H9 (cell line): Measurements from ENCODE around the gene DSTN. TPM values are rescaled to one million over a fixed set of nuclear protein-coding genes. Genes with fewer than 3 reads are reported as not detected.
A peak's percentile ranks its signal among the peaks of the same experiment; 100 is the strongest.

Experiments used
- DNase-seq: peaks from one replicate; pipeline ENCODE4 v3.0.0-alpha.2; 2017
- H2AFZ ChIP-seq: one replicate; pipeline ENCODE4 v1.6.1; 2013; ENCODE audit warnings: mild to moderate bottlenecking, low read length, control low read depth, moderate library complexity
- H2AK5ac ChIP-seq: 2 replicates; pipeline ENCODE4 v1.6.1; 2013; ENCODE audit warnings: low read length, control low read depth, mixed read lengths; ENCODE audit not compliant: insufficient read length
- H2BK120ac ChIP-seq: one replicate; pipeline ENCODE4 v1.6.1; 2013; ENCODE audit warnings: low read depth, mild to moderate bottlenecking, low read length, control low read depth, inconsistent platforms; ENCODE audit not compliant: poor library complexity, severe bottlenecking
- H2BK12ac ChIP-seq: 2 replicates; pipeline ENCODE4 v1.6.1; 2013; ENCODE audit warnings: low read length, control low read depth, mixed read lengths, low read depth; ENCODE audit not compliant: insufficient read length
- H2BK15ac ChIP-seq: 2 replicates; pipeline ENCODE4 v1.6.1; 2013; ENCODE audit warnings: low read depth, low read length, control low read depth
- H2BK20ac ChIP-seq: one replicate; pipeline ENCODE4 v1.6.1; 2013; ENCODE audit warnings: low read depth, mild to moderate bottlenecking, low read length, control low read depth, inconsistent platforms; ENCODE audit not compliant: poor library complexity, severe bottlenecking
- H2BK5ac ChIP-seq: 2 replicates; pipeline ENCODE4 v1.6.1; 2013; ENCODE audit warnings: low read length, control low read depth, mixed read lengths; ENCODE audit not compliant: insufficient read length
- H3K14ac ChIP-seq: 2 replicates; pipeline ENCODE4 v1.6.1; 2013; ENCODE audit warnings: low read length, control low read depth; ENCODE audit not compliant: insufficient read depth
- H3K18ac ChIP-seq: 2 replicates; pipeline ENCODE4 v1.6.1; 2013; ENCODE audit warnings: low read depth, mild to moderate bottlenecking, mixed read lengths, low read length, control low read depth; ENCODE audit not compliant: insufficient read length
- H3K23ac ChIP-seq: 2 replicates; pipeline ENCODE4 v1.6.1; 2013; ENCODE audit warnings: low read length, control low read depth, mixed read lengths, low read depth; ENCODE audit not compliant: insufficient read length
- H3K23me2 ChIP-seq: 2 replicates; pipeline ENCODE4 v1.6.1; 2013; ENCODE audit warnings: low read depth, mild to moderate bottlenecking, mixed read lengths, low read length, control low read depth; ENCODE audit not compliant: insufficient read length, poor library complexity, severe bottlenecking
- H3K27ac ChIP-seq: 2 replicates; pipeline ENCODE4 v1.5.1; 2013; ENCODE audit warnings: low read length, control low read depth, mixed read lengths, low read depth; ENCODE audit not compliant: insufficient read length
- H3K27me3 ChIP-seq: 2 replicates; pipeline ENCODE4 v1.6.1; 2013; ENCODE audit warnings: low read length, control low read depth, inconsistent platforms; ENCODE audit not compliant: insufficient read depth
- H3K4ac ChIP-seq: 2 replicates; pipeline ENCODE4 v1.6.1; 2013; ENCODE audit warnings: low read depth, mild to moderate bottlenecking, control low read depth, inconsistent platforms, low read length, moderate library complexity
- H3K4me1 ChIP-seq: 2 replicates; pipeline ENCODE4 v1.6.1; 2013; ENCODE audit warnings: low read length, control low read depth, inconsistent platforms; ENCODE audit not compliant: insufficient read depth
- H3K4me2 ChIP-seq: 2 replicates; pipeline ENCODE4 v1.6.1; 2013; ENCODE audit warnings: low read length, control low read depth, mixed read lengths; ENCODE audit not compliant: insufficient read length, insufficient read depth
- H3K56ac ChIP-seq: 2 replicates; pipeline ENCODE4 v1.6.1; 2013; ENCODE audit warnings: low read depth, mild to moderate bottlenecking, mixed read lengths, low read length, control low read depth; ENCODE audit not compliant: insufficient read length
- H3K79me1 ChIP-seq: 2 replicates; pipeline ENCODE4 v1.6.1; 2013; ENCODE audit warnings: low read depth, mild to moderate bottlenecking, moderate library complexity, low read length, control low read depth, inconsistent platforms; ENCODE audit not compliant: insufficient read depth, poor library complexity, severe bottlenecking
- H3K79me2 ChIP-seq: 2 replicates; pipeline ENCODE4 v1.6.1; 2013; ENCODE audit warnings: low read length, control low read depth, inconsistent platforms; ENCODE audit not compliant: insufficient read depth
- H3K9ac ChIP-seq: 2 replicates; pipeline ENCODE4 v1.6.1; 2013; ENCODE audit warnings: low read length, control low read depth, mixed read lengths; ENCODE audit not compliant: insufficient read length; ENCODE audit errors: extremely low read depth
- H3K9me3 ChIP-seq: one replicate; pipeline ENCODE4 v1.6.1; 2013; ENCODE audit warnings: low read depth, low read length, inconsistent platforms; ENCODE audit not compliant: control insufficient read depth
- H3T11ph ChIP-seq: one replicate; pipeline ENCODE4 v1.6.1; 2013; ENCODE audit warnings: mild to moderate bottlenecking, low read length, control low read depth, inconsistent platforms
- H4K20me1 ChIP-seq: one replicate; pipeline ENCODE4 v1.6.1; 2013; ENCODE audit not compliant: control insufficient read depth, insufficient read length, insufficient read depth
- H4K5ac ChIP-seq: 2 replicates; pipeline ENCODE4 v1.6.1; 2013; ENCODE audit warnings: low read depth, mild to moderate bottlenecking, mixed read lengths, low read length, control low read depth; ENCODE audit not compliant: insufficient read length
- H4K8ac ChIP-seq: replicated peaks from 2 replicates; pipeline ENCODE4 v1.6.1; 2013; ENCODE audit warnings: low read length, control low read depth, mixed read lengths, low read depth; ENCODE audit not compliant: insufficient read length
- H4K91ac ChIP-seq: 2 replicates; pipeline ENCODE4 v1.6.1; 2013; ENCODE audit warnings: low read depth, mild to moderate bottlenecking, moderate library complexity, mixed read lengths, low read length, control low read depth; ENCODE audit not compliant: insufficient read length
- H3K27ac Mint-ChIP-seq, 3 experiments: 2 replicates in 2 of 3; 3 replicates in 1 of 3; pipeline ENCODE4 v1.8.0; 2020 to 2021; ENCODE audit warnings: mixed read lengths in 3 of 3, mild to moderate bottlenecking in 1 of 3, moderate library complexity in 1 of 3
- H3K27me3 Mint-ChIP-seq: 2 replicates; pipeline ENCODE4 v1.8.0; 2021; ENCODE audit warnings: low read depth, mild to moderate bottlenecking, moderate library complexity, mixed read lengths
- H3K36me3 Mint-ChIP-seq, 3 experiments: 2 replicates in 2 of 3; 3 replicates in 1 of 3; pipeline ENCODE4 v1.8.0; 2020 to 2021; ENCODE audit warnings: low read depth in 3 of 3, mixed read lengths in 3 of 3; ENCODE audit not compliant: insufficient read depth in 1 of 3
- H3K4me1 Mint-ChIP-seq, 2 experiments: 2 replicates each; pipeline ENCODE4 v1.8.0; 2020; ENCODE audit warnings: mixed read lengths in 2 of 2
- H3K4me3 Mint-ChIP-seq, 2 experiments: 2 replicates in 1 of 2; 3 replicates in 1 of 2; pipeline ENCODE4 v1.8.0; 2020 to 2021; ENCODE audit warnings: mild to moderate bottlenecking in 2 of 2, mixed read lengths in 2 of 2, moderate library complexity in 1 of 2
- H3K9me3 Mint-ChIP-seq, 2 experiments: 2 replicates in 1 of 2; 3 replicates in 1 of 2; pipeline ENCODE4 v1.8.0; 2020; ENCODE audit warnings: mild to moderate bottlenecking in 2 of 2, mixed read lengths in 2 of 2, moderate library complexity in 1 of 2
- CTCF ChIP-seq: fragments of 200-600 bp; sonication (generic); conservative IDR thresholded peaks from 3 replicates; pipeline ENCODE4 v1.8.0; 2021; ENCODE audit warnings: antibody characterized with exemption, mild to moderate bottlenecking
- WGBS: extraction: QIAGEN DNeasy Blood & Tissue Kit; methylation state at CpG from one replicate; pipeline ENCODE4 v1.1.7; 2013; ENCODE audit warnings: missing lambda C conversion rate, low lambda C conversion rate, mixed read lengths; ENCODE audit not compliant: insufficient read length; ENCODE audit errors: extremely low coverage; 5-methylcytosine and 5-hydroxymethylcytosine counted together
- total RNA-seq: library from RNA; stranded (reverse); gene quantifications from 2 replicates; pipeline ENCODE4 v1.2.1, GENCODE V29; 2021

DSTN gene
- total RNA-seq, 1 experiment from 2014 or later = 145 TPM

DNA sequence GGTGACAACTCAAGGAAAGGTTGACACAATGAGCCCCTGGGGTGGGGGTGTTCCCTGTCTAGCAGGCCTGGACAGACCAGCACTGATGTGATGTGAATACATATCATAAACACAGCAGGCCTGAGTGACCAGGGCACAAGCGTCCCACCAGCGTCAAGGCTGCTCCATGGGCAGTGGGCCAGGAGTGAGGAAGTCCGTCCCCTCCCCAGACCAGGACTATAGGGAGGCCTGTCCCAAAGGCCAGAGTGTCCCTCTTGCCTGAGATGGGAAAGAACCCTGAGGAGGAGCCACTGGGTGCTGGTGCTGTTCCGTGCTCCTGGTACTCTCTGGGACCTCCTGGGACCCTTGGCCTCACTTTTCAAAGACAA lies 67.5 kb downstream of the DSTN start:
- Mint-ChIP-seq H3K27ac (peak overlapping the region in 2 of 3 experiments; percentile 84 to 93; a peak in 4 of 7 replicates), H3K4me1 (peaks cover 11 to 27% of the 10 kb centered on the region in 2 experiments), H3K9me3 (no peaks in the 10 kb centered on the region), H3K27me3 (no peaks in the 10 kb centered on the region), H3K4me3 (no peak overlapping the region), H3K36me3 (peaks cover 30 to 58% (median 47%) of the 10 kb centered on the region in 3 experiments)
- Histone ChIP-seq H2BK20ac (no peak overlapping the region), H4K91ac (no peak overlapping the region), H2BK120ac (no peak overlapping the region), H3K4ac (no peak overlapping the region), H3K9ac (no peak overlapping the region), H3K27ac (no peak overlapping the region), H3K27me3 (no peaks in the 10 kb centered on the region), H3K23me2 (no peaks in the 10 kb centered on the region), H2AK5ac (no peak overlapping the region), H4K5ac (no peak overlapping the region), H3K14ac (no peak overlapping the region), H3K4me1 (no peaks in the 10 kb centered on the region), H2AFZ (no peak overlapping the region), H3K56ac (no peak overlapping the region), H4K20me1 (no peaks in the 10 kb centered on the region), H3K18ac (no peak overlapping the region), H4K8ac (no peak overlapping the region), H2BK5ac (no peak overlapping the region), H2BK15ac (no peak overlapping the region), H3K4me2 (no peak overlapping the region), H3T11ph (no peak overlapping the region), H3K79me2 (no peaks in the 10 kb centered on the region; the same call in 1 of the 2 replicates), H3K23ac (no peak overlapping the region), H2BK12ac (no peak overlapping the region), H3K79me1 (no peaks in the 10 kb centered on the region), H3K9me3 (no peaks in the 10 kb centered on the region)
- WGBS = no CpG with 5 or more reads among the region's 4 CpGs
- no peak for TF ChIP-seq CTCF
- DNase-seq = no peak
